ENCODE measurements around the gene KRTAP5-4.
"Not testable (repeated sequence)": the region's sequence is repeated elsewhere in the genome, so short reads cannot be mapped to it uniquely, and the experiment has no call there.

The KRTAP5-4 gene

GRCh38 chr11:1636291-1636950 is 14.5 kb upstream of the KRTAP5-4 start:
- ATAC-seq = no peak

DNA sequence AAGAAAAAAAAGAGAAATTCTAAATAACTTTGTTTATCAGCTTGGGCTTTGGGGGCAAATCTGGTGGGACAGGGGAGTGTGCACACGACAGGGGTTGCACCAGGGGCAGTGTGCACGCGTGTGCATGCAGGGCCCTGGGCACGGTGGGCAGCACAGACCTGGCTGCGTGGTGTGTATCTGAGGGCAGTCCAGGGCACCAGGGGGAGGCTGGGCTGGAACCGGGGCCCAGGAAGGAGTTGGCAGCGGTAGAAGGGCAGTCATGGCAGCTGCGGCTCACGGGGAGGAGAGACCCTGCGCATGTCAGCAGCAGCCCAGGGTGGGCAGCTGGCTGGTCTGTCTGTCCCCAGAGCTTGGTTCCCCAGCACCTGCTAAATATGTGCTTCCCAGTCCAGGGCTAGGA is 11.9 kb upstream of the KRTAP5-4 start:
- ATAC-seq = no peak

DNA sequence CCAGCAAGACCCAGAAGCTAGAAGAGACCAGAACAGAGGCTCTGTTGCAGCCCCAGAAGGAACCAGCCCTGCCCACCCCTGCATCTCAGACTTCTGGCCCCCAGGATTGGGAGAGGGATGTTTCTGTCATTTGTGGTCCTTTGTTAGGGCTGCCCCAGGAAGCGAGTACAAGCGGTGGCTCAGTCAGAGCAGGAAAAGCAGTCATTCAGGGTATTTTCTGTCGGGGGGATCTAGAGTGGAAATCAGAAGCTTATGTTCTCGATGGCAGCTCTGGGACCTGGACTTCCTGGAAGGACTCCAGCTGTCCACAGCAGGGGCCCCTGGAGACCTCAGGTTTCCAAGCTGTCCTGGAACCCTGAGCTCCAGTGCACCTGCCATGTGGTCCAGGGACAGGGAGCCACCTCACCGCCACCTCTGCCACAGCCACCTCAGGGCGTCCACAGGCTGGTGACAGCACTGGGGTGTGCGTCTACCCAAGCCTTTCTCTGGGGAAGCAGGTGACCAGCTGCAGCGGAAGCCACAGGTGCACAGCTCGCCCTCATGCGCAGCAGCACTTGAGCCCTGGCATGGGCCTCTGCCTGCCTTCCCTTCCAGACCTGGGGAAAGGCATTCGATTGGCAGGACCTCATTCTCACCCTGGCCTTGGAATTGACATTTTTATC is 10.2 kb upstream of the KRTAP5-4 start:
- no peak for ATAC-seq

GRCh38 chr11:1631066-1631568 is 9.2 kb upstream of the KRTAP5-4 start:
- ATAC-seq = no peak

GRCh38 chr11:1630271-1630670 is 8.3 kb upstream of the KRTAP5-4 start:
- ATAC-seq = no peak

DNA sequence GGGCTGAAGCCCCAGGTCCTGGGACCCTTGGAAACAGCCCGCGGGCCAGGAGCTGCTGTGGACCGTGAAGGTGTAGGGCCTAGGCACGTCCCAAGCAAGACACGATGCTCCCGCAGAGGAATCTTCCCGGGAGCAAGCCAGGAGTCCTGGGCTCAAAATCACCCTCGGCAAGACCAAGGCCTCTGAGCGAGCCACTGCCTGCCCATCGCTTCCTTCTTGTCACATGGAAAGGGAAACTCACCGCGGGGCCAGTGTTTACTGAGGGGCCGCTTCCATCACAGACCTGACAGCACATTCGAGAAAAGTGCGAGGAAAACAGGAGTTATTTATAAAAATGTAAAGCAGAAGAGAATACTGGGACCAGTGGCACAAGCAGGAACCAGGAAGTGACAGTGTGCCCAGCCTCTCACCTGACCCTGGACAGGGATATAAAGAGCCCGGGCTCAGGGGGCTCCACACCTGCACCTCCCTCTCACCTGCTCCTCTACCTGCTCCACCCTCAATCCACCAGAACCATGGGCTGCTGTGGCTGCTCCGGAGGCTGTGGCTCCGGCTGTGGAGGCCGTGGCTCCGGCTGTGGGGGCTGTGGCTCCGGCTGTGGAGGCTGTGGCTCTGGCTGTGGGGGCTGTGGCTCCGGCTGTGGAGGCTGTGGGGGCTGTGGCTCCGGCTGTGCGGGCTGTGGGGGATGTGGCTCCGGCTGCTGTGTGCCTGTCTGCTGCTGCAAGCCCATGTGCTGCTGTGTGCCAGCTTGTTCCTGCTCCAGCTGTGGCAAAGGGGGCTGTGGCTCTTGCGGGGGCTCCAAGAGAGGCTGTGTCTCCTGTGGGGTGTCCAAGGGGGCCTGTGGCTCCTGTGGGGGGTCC is 7.6 kb upstream of the KRTAP5-4 start, which contains the start of gene KRTAP5-5:
Gene KRTAP5-5, plus strand, starts transcription at position 450 of the 860 bp plus-strand sequence. Its CDS starts 66 bp downstream, at position 516.
- ATAC-seq = no peak

GRCh38 chr11:1628506-1629325 is 6.8 kb upstream of the KRTAP5-4 start:
- ATAC-seq = peak; percentile 65 to 72

- ATAC-seq = no peak
Measured at GRCh38 chr11:1625541-1625940, 3.6 kb upstream of the KRTAP5-4 start.

GRCh38 chr11:1624621-1625020 is 2.7 kb upstream of the KRTAP5-4 start:
- no peak for ATAC-seq

- ATAC-seq = no peak
Measured at GRCh38 chr11:1623716-1624115, 1.8 kb upstream of the KRTAP5-4 start.

- peak in 1 of 2 donors; percentile 60 for ATAC-seq
Measured at GRCh38 chr11:1619449-1619848, 2.5 kb downstream of the KRTAP5-4 start.

GRCh38 chr11:1618231-1618630 is 3.7 kb downstream of the KRTAP5-4 start:
- no peak for ATAC-seq

GRCh38 chr11:1608363-1608762 is 13.6 kb downstream of the KRTAP5-4 start, which contains the start of gene KRTAP5-3:
TSS of gene KRTAP5-3 (minus strand) at chr11:1608463. CDS start at chr11:1608385, 78 bp downstream.
- no peak for ATAC-seq

DNA sequence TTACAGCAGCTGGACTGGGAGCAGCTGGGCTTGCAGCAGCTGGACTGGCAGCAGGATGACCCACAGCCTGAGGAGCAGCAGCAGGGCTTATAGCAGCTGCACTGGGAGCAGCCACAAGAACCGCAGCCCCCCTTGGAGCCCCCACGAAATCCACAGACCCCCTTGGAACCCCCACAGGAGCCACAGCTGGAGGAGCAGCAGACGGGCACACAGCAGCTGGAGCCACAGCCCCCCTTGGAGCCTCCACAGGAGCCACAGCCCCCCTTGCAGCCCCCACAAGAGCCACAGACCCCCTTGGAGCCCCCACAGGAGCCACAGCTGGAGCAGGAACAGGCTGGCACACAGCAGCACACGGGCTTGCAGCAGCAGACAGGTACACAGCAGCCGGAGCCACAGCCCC is 14.0 kb downstream of the KRTAP5-4 start:
- ATAC-seq = not testable (repeated sequence)

DNA sequence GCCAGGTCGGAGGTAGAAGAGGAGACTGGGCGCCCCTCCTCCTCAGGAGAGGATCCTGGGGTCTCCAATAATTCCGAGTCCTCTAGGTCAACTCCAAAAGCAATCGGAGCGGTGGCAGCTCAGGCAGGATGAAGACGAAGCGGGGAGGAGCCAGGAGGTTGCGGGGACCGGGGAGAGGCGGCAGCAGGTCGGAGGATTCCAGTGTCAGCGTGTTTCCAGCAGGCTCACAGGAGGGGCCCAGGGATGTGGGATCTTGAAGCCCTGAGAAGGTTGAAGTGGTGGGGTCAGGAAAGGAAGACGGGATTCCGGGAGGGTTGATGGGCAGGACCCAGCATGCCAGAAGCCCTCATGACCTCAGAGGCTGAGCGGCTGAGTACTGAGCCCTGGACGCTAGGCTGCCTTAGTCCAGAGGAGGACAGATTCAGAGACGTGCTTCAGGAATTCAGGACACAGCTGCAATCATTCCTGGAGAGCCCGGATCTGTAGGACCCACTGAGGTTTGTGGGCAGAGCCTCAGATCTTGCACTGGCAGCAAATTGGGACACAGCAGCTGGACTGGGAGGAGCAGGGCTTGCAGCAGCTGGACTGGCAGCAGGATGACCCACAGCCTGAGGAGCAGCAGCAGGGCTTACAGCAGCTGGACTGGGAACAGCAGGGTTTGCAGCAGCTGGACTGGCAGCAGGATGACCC is 14.6 kb downstream of the KRTAP5-4 start:
- not testable (repeated sequence) for ATAC-seq

GRCh38 chr11:1605923-1606322 is 16.0 kb downstream of the KRTAP5-4 start:
- peak; percentile 64 to 91 for ATAC-seq

GRCh38 chr11:1604711-1605110 is 17.2 kb downstream of the KRTAP5-4 start:
- no peak for ATAC-seq

DNA sequence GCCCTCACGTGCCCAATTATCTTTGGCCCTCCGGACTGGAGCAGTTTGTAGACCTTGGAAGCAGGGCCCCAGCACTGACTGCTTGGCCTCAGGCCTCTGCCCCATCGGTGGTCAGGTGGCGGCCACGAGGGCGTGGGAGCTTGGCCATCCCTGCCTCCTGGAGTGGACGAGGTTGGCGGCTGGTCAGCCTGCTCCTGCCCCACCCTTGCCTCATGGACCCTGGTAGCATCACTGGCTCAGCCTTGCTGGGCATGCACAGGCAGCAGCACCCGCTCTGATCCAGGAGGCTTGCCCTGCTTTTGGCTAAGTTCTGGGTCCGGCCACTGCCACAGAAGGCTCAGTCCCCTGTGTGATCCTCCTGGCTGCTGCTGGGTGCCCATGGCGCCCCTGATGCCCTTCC is 17.8 kb downstream of the KRTAP5-4 start:
- no peak for ATAC-seq

DNA sequence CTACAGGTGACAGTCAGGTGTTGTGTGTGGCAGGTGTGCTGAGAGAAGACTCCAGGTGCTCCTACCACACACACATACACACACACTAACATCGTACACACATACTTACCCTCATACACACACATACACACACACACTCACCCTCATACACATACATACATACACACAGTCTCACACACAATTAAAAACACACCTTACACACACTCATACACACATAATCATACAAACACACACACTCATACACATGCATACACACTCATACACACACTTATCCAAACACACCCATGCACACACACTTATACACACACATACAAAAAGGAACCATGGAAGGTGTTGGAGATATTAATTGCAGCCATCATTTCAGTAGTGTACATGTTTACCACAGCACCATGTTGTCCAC is 18.3 kb downstream of the KRTAP5-4 start:
- no peak for ATAC-seq

GRCh38 chr11:1601663-1602062 is 20.3 kb downstream of the KRTAP5-4 start:
- not testable (repeated sequence) for ATAC-seq

DNA sequence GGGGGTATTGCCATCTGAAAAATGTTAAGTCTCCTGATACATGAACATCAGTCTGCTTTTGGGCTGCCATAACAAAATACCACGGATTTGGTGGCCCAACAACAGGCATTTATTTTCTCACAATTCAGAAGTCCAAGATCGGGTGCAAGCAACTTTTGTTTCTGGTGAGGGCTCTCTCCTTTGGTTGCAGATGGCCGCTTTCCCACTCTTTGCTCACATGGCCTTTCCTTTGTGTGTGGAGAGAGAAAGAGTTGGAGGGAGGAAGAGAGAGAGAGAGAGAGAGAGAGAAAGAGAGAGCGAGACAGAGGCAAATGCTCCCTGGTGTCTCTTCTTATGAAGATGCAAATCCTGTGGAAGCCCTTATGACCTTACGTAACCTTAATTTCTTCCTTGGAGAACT is 21.3 kb downstream of the KRTAP5-4 start:
- no peak for ATAC-seq

DNA sequence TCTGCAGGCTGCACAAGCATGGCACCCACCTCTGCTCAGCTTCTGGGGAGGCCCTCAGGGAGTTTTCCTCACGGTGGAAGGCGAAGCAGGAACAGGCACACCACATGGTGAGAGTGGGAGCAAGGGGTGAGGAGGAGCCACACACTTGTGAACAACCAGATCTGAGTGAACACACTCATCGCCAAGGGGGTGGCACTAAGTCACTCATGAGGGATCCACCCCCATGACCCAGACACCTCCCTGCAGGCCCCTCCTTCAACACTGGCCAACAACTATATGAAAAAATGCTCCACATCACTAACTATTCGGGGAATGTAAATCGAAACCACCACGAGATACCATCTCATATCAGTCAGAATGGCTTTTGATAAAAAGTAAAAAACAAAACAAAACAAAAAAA is 23.1 kb downstream of the KRTAP5-4 start:
- peak in 1 of 2 donors; percentile 49 for ATAC-seq

Data from activated CD4-positive, CD25-positive, alpha-beta regulatory T cell treated with anti-CD3 and anti-CD28 coated beads, Interleukin-2, amount 50 U/mL, for 24 hours (primary cell).